Measurements from ENCODE around the gene VAV3.

DNA sequence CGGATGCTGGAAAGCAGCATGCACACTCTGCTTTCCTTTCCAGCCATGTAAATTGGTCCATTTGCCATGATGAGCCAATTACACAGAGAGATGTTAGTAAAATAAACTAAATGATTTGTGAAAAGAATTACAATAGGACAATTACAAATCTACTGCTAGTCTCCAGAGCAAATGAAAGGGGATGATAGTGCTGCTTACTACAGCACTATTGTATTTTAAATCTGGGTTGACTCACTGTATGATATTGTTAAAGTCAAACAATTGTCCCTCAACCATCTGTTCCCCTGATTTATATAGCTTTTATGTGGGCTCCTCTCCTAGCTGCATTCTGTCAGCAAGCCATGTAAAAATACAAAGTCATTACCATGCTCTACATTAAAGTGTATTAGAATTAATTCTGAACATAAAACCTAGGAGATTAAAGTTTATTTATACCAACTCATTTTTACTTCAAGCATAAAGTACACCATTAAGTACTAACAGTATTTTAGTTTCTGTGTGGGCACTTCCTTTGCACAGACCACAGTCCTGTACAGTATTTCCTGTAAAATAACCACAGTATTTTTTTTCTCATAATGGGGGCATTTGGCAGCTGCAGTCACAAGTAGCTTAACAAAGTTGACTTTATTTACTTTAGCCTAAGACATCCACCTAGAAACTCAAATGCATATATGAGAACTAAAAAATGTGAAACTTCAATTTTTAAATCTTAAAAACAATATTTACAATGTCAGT lies 135.8 kb downstream of the VAV3 start:
- TF ChIP-seq CTCF (IDR thresholded peaks at IDR 0.05): no peak
- TF ChIP-seq POLR2A (IDR thresholded peaks at IDR 0.05; ENCODE audit: low read depth): no peak
- no peak for TF ChIP-seq EP300 (IDR thresholded peaks at IDR 0.05)
- TF ChIP-seq POLR2AphosphoS5 (IDR thresholded peaks at IDR 0.05): no peak
